Measurements from ENCODE around the gene ADAP1. TPM values are rescaled to one million over a fixed set of nuclear protein-coding genes. Genes with fewer than 3 reads are reported as not detected.

ADAP1 gene
- total and polyA plus RNA-seq, 2 of the 13 experiments (the other 11 are each of a cell fraction or from before 2014, with no cell fraction given) = 10.5 to 24.6 TPM

DNA sequence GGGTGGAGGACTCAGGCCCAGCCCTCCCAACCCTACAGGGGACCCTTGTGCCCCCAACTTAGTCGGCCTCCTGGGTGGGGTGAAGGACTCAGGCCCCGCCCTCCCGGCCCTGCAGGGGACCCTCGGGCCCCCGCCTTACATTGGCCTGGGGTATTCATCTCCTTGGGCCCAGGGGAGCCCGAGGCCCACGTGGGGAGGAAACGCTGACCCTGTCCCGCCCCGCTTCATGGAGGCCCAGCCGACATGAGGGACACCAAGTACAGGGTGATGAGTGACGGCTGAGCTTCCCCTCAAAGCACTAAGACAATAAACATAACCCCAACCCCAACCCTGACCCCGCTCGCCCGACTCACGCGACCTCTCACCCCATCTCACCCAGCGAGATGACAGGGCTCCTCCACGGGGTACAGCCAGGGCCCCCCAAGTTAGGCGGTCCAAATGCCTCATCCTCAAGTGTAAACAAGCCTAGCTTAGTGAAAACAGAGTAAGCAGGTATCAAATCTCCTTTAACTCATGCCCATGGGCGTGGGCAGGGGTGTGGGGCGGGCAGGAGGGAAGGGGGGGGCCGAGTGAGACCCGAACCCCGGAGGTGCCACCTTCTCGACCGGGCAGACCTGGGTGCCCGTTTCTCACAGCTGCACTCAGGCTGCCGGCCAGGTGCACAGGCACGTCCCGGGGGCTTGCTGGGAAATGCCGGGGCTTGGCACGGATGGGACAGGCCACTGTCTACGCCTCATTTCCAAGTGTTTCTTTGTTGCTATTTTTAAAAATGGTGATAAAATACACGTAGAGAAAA lies 36.7 kb upstream of the ADAP1 start (continued):
- peak; percentile 97 for TF ChIP-seq ZBTB10 (CRISPR knock-in tag; IDR thresholded peaks at IDR 0.05; ENCODE audit: borderline replicate concordance)
- no peak for TF ChIP-seq PLRG1 (conservative IDR thresholded peaks at IDR 0.05)
- TF ChIP-seq ATAD3A (CRISPR knock-in tag; IDR thresholded peaks at IDR 0.05) = no peak
- TF ChIP-seq, protein P1, sequence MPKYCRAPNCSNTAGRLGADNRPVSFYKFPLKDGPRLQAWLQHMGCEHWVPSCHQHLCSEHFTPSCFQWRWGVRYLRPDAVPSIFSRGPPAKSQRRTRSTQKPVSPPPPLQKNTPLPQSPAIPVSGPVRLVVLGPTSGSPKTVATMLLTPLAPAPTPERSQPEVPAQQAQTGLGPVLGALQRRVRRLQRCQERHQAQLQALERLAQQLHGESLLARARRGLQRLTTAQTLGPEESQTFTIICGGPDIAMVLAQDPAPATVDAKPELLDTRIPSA (CRISPR knock-in tag; IDR thresholded peaks at IDR 0.05; ENCODE audit: borderline replicate concordance) = 0 out of 2 replicates have a peak, but pooled peaks have one; percentile 65
- TF ChIP-seq ZBTB20 (CRISPR knock-in tag; IDR thresholded peaks at IDR 0.05; ENCODE audit: borderline replicate concordance, low read depth) = no peak
- TF ChIP-seq ZNF772 (CRISPR knock-in tag; IDR thresholded peaks at IDR 0.05) = no peak
- no peak for TF ChIP-seq ZBTB25 (CRISPR knock-in tag; IDR thresholded peaks at IDR 0.05)
- TF ChIP-seq ZKSCAN1 (IDR thresholded peaks at IDR 0.05; ENCODE audit: low read length) = no peak
- no peak for TF ChIP-seq ATRX (CRISPR knock-in tag; IDR thresholded peaks at IDR 0.05; ENCODE audit: borderline replicate concordance)
- no peak for TF ChIP-seq RXRB (CRISPR knock-in tag; IDR thresholded peaks at IDR 0.05; ENCODE audit: borderline replicate concordance)
- no peak for TF ChIP-seq ZBTB7A (CRISPR knock-in tag; IDR thresholded peaks at IDR 0.05)
- TF ChIP-seq ZNF672 (CRISPR knock-in tag; IDR thresholded peaks at IDR 0.05) = no peak
- TF ChIP-seq ZNF207 (IDR thresholded peaks at IDR 0.05; ENCODE audit: borderline replicate concordance) = no peak
- TF ChIP-seq ETV5 (CRISPR knock-in tag; IDR thresholded peaks at IDR 0.05; ENCODE audit: borderline replicate concordance) = no peak
- no peak for TF ChIP-seq ZSCAN12 (CRISPR knock-in tag; IDR thresholded peaks at IDR 0.05)
- TF ChIP-seq, protein P2, sequence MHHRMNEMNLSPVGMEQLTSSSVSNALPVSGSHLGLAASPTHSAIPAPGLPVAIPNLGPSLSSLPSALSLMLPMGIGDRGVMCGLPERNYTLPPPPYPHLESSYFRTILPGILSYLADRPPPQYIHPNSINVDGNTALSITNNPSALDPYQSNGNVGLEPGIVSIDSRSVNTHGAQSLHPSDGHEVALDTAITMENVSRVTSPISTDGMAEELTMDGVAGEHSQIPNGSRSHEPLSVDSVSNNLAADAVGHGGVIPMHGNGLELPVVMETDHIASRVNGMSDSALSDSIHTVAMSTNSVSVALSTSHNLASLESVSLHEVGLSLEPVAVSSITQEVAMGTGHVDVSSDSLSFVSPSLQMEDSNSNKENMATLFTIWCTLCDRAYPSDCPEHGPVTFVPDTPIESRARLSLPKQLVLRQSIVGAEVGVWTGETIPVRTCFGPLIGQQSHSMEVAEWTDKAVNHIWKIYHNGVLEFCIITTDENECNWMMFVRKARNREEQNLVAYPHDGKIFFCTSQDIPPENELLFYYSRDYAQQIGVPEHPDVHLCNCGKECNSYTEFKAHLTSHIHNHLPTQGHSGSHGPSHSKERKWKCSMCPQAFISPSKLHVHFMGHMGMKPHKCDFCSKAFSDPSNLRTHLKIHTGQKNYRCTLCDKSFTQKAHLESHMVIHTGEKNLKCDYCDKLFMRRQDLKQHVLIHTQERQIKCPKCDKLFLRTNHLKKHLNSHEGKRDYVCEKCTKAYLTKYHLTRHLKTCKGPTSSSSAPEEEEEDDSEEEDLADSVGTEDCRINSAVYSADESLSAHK (CRISPR knock-in tag; IDR thresholded peaks at IDR 0.05; ENCODE audit: borderline replicate concordance) = no peak
- peak; percentile 73 for TF ChIP-seq KDM2A (CRISPR knock-in tag; IDR thresholded peaks at IDR 0.05; ENCODE audit: borderline replicate concordance, low read depth)
